ENCODE results near the gene PRC1.
"Not testable (repeated sequence)": the region's sequence is repeated elsewhere in the genome, so short reads cannot be mapped to it uniquely, and the experiment has no call there.

Gene PRC1

GRCh38 chr15:90931828-90932659 is 62.3 kb downstream of the PRC1 start, which contains the start of gene HDDC3:
HDDC3 (minus strand) TSS chr15:90932549; CDS start chr15:90932540, 9 bp downstream.
- DNase-seq: peak; percentile 98

- DNase-seq: no peak
These were observed 62.8 kb downstream of the PRC1 start for GRCh38 chr15:90931575-90931827.

GRCh38 chr15:90930861-90931574 is 63.3 kb downstream of the PRC1 start:
- DNase-seq: peak; percentile 47

- no peak for DNase-seq
These were observed 64.9 kb downstream of the PRC1 start for GRCh38 chr15:90929246-90930019.

GRCh38 chr15:90928106-90928505 is 66.2 kb downstream of the PRC1 start:
- not testable (repeated sequence) for DNase-seq

GRCh38 chr15:90926766-90927165 is 67.6 kb downstream of the PRC1 start:
- DNase-seq: not testable (repeated sequence)

GRCh38 chr15:90924375-90924774 is 70.0 kb downstream of the PRC1 start:
- DNase-seq: no peak

GRCh38 chr15:90922712-90923322 is 71.5 kb downstream of the PRC1 start:
- DNase-seq: peak; percentile 54

GRCh38 chr15:90921887-90922286 is 72.4 kb downstream of the PRC1 start:
- DNase-seq: no peak

GRCh38 chr15:90918835-90919234 is 75.5 kb downstream of the PRC1 start:
- DNase-seq: no peak

GRCh38 chr15:90918034-90918788 is 76.1 kb downstream of the PRC1 start:
- no peak for DNase-seq

- DNase-seq: no peak
These were observed 76.8 kb downstream of the PRC1 start for GRCh38 chr15:90917569-90917968.

GRCh38 chr15:90916461-90916860 is 77.9 kb downstream of the PRC1 start:
- no peak for DNase-seq
